Skeletal muscle satellite cell (primary cell): ENCODE data around the gene EFNA5.

ENCODE experiments used
- H3K27me3 ChIP-seq: 2 replicates; pipeline ENCODE4 v1.7.0; 2013; ENCODE audit warnings: low read length; ENCODE audit not compliant: control insufficient read depth, insufficient read depth
- H3K36me3 ChIP-seq: 2 replicates; pipeline ENCODE4 v1.7.0; 2013; ENCODE audit warnings: mild to moderate bottlenecking, control low read depth, low read length; ENCODE audit not compliant: insufficient read depth
- H3K4me1 ChIP-seq: 2 replicates; pipeline ENCODE4 v1.7.0; 2013; ENCODE audit warnings: low read length; ENCODE audit not compliant: control insufficient read depth, insufficient read depth
- H3K4me2 ChIP-seq: 2 replicates; pipeline ENCODE4 v1.7.0; 2013; ENCODE audit warnings: mild to moderate bottlenecking, low read length
- H3K4me3 ChIP-seq: 2 replicates; pipeline ENCODE4 v1.7.0; 2013; ENCODE audit warnings: low read length
- H3K9ac ChIP-seq: 2 replicates; pipeline ENCODE4 v1.7.0; 2013; ENCODE audit warnings: mild to moderate bottlenecking, low read depth, low read length, moderate library complexity
- H3K9me3 ChIP-seq: replicated peaks from 2 replicates; pipeline ENCODE4 v1.7.0; 2013; ENCODE audit warnings: mild to moderate bottlenecking, control low read depth, low read length

The EFNA5 gene

GRCh38 chr5:107518616-107519015, 152.1 kb downstream of the EFNA5 start:
- Histone ChIP-seq H3K4me1 (peaks cover 8% of the 10 kb centered on the region), H3K9ac (no peak overlapping the region), H3K36me3 (no peaks in the 10 kb centered on the region), H3K9me3 (no peaks in the 10 kb centered on the region), H3K4me2 (no peak overlapping the region), H3K4me3 (no peak overlapping the region), H3K27me3 (no peaks in the 10 kb centered on the region)

GRCh38 chr5:107518190-107518589, 152.5 kb downstream of the EFNA5 start:
- no peak overlapping the region for H3K9ac ChIP-seq
- no peaks in the 10 kb centered on the region for H3K9me3 ChIP-seq
- H3K27me3 ChIP-seq, result no peaks in the 10 kb centered on the region
- no peak overlapping the region for H3K4me3 ChIP-seq
- no peak overlapping the region for H3K4me2 ChIP-seq
- no peaks in the 10 kb centered on the region for H3K36me3 ChIP-seq
- peaks cover 8% of the 10 kb centered on the region for H3K4me1 ChIP-seq

DNA sequence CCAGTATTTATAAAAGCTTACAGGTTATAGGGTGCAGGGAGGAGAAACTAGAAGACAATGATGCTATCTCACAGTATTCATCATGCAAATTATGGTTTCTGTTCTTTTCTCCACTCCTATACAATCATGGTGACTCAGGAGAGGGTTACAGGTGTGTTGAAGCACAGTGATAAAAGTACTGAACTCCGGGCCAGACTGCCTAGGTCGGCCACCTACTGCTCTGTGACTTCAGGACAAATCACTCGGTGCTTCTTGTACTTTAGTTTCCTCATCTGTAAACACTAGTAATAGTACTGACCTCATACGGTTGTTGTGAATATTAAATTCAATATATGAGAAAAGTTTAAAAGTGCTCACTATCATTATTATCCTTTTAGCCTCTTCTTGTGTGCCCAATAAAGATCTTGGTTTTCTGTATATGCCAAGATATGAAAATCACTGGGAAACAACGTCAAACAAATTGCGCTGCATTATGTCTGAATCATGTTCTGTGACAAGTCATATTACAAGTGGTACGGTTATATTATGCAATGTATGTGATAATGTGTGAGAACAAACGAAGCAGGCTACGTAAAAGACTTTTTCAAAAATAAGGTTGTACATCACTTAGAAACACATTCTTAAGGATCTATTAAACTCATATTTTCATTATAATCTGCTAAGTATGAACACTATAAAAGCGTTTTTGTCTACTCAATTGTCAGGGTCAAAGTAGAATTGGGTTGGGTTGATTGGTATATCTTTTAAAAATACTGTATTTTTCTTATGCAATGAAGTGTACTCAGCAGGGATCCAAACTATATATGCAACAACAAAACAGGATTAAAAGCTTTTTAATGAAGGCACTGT, 153.3 kb downstream of the EFNA5 start:
- H3K4me2 ChIP-seq, result no peak overlapping the region
- no peak overlapping the region for H3K9ac ChIP-seq
- no peak overlapping the region for H3K4me3 ChIP-seq
- H3K27me3 ChIP-seq, result no peaks in the 10 kb centered on the region
- H3K4me1 ChIP-seq, result peaks cover 8% of the 10 kb centered on the region
- no peaks in the 10 kb centered on the region for H3K36me3 ChIP-seq
- no peaks in the 10 kb centered on the region for H3K9me3 ChIP-seq

DNA sequence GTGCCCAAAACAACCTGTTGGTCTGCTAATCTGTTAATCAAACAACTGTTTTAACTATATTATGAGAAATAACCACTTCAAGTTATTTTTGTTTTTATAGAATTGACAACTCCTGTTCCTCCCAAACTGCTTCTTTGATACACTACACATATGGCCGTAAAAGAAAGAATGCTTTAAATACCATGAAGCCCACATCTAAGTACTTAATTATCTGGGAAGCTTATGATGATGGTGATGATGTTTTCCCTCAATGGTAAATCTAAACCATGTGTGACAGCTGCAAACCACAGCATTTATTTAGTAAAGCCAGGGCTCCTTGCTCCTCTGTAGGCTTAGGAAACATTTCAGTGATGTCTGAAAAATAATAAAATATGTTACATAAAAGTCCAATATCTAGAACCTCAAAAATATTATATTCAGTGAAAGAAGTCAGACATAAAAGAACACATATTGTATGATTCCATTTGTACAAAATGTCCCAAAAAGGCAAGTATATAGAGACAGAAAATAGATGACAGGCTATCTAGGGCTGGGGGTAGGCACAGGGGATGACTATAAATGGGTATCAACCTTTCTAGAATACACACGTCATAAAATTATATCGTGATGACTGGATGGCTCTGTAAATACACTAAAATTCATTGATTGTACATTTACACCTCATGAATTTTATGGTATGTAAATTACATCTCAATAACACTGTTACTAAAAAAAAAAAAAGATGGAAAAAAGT, 154.1 kb downstream of the EFNA5 start:
- Histone ChIP-seq H3K9ac (no peak overlapping the region), H3K36me3 (no peaks in the 10 kb centered on the region), H3K4me3 (no peak overlapping the region), H3K4me2 (no peak overlapping the region), H3K4me1 (peaks cover 8% of the 10 kb centered on the region), H3K27me3 (no peaks in the 10 kb centered on the region), H3K9me3 (no peaks in the 10 kb centered on the region)

DNA sequence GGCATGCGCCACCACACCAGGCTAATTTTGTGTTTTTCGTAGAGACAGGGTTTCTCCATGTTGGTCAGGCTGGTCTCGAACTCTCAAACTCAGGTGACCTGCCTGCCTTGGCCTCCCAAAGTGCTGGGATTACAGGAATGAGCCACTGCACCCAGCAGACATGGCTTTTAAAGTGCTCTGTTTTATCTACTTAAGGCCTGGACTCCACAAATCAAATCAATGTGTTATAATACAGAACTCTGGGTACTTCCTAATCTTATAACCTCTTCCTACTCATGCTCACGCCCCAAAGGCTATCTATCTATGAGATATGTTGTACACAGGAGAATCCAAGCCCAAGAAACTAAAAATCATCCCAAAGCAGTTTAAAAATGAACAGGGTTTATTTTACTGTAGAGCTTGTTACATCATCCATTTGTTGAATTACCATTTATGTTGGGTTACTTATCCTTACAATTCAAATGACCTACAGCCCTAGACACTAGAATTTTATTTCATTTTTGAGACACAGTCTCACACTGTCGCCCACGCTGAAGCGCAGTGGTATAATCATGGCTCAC, 155.1 kb downstream of the EFNA5 start:
- H3K4me1 ChIP-seq, result peaks cover 8% of the 10 kb centered on the region
- no peaks in the 10 kb centered on the region for H3K36me3 ChIP-seq

DNA sequence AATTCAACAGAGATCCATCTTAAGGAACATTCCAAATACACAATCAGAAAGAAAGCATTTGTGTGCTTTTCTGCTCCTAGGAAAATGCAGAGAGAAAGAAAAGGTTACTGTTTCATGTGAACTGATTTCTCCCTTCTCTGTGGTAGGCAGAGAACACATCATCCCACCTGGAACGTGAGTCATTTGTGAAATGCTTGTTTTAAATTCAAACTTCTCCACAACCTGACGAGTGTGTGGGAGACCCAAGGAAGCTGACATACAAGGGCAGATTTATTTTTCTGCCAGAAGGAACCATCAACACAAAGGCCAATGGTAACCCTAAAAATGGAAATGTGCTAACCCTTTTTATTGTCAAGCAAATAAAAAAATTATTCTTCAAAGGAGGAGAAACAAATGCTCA, 156.4 kb downstream of the EFNA5 start:
- no peaks in the 10 kb centered on the region for H3K9me3 ChIP-seq
- H3K9ac ChIP-seq, result no peak overlapping the region
- H3K27me3 ChIP-seq, result no peaks in the 10 kb centered on the region
- no peak overlapping the region for H3K4me2 ChIP-seq
- no peaks in the 10 kb centered on the region for H3K36me3 ChIP-seq
- H3K4me3 ChIP-seq, result no peak overlapping the region
- H3K4me1 ChIP-seq, result peaks cover 5% of the 10 kb centered on the region

More for the DNA sequence above, 155.1 kb downstream of the EFNA5 start:
- Histone ChIP-seq H3K9ac (no peak overlapping the region), H3K4me3 (no peak overlapping the region), H3K9me3 (no peaks in the 10 kb centered on the region), H3K27me3 (no peaks in the 10 kb centered on the region), H3K4me2 (no peak overlapping the region)

GRCh38 chr5:107513337-107514085, 157.2 kb downstream of the EFNA5 start:
- Histone ChIP-seq H3K36me3 (no peaks in the 10 kb centered on the region), H3K4me2 (no peak overlapping the region), H3K27me3 (no peaks in the 10 kb centered on the region), H3K4me1 (peaks cover 5% of the 10 kb centered on the region), H3K9ac (no peak overlapping the region), H3K4me3 (no peak overlapping the region), H3K9me3 (no peaks in the 10 kb centered on the region)

GRCh38 chr5:107512029-107512428, 158.7 kb downstream of the EFNA5 start:
- H3K9me3 ChIP-seq, result no peaks in the 10 kb centered on the region
- H3K36me3 ChIP-seq, result no peaks in the 10 kb centered on the region
- H3K4me3 ChIP-seq, result no peak overlapping the region
- H3K4me2 ChIP-seq, result no peak overlapping the region
- no peak overlapping the region for H3K9ac ChIP-seq
- H3K4me1 ChIP-seq, result peaks cover 5% of the 10 kb centered on the region
- no peaks in the 10 kb centered on the region for H3K27me3 ChIP-seq

- no peak overlapping the region for H3K9ac ChIP-seq
- no peaks in the 10 kb centered on the region for H3K27me3 ChIP-seq
- H3K36me3 ChIP-seq, result no peaks in the 10 kb centered on the region
- H3K4me2 ChIP-seq, result no peak overlapping the region
- H3K4me1 ChIP-seq, result peaks cover 5% of the 10 kb centered on the region
- no peaks in the 10 kb centered on the region for H3K9me3 ChIP-seq
- H3K4me3 ChIP-seq, result no peak overlapping the region
Observed at GRCh38 chr5:107510125-107510524, 160.6 kb downstream of the EFNA5 start.

DNA sequence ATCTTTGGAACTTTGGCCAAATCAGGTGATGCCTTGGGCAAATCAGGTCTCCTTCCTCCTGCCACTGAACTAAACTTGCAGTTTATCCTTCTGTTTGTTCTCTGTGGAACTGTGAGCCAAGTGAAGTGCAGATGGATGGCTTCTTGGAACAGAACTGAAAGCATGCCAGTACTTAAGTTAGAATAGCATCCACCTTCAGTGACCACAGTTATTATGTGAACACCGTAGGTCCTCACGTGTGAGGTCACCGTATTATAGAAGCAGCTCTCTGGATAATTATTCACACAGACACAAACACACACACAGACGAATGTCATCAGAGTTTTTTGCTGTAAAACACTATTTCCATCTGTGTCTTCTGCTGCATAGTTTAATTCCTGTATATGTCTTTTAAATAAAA, 162.6 kb downstream of the EFNA5 start:
- Histone ChIP-seq H3K9ac (no peak overlapping the region), H3K27me3 (no peaks in the 10 kb centered on the region), H3K4me3 (no peak overlapping the region)

More for the DNA sequence above, 162.6 kb downstream of the EFNA5 start:
- H3K9me3 ChIP-seq, result no peaks in the 10 kb centered on the region
- no peaks in the 10 kb centered on the region for H3K36me3 ChIP-seq
- no peak overlapping the region for H3K4me2 ChIP-seq
- no peaks in the 10 kb centered on the region for H3K4me1 ChIP-seq
